Erythroblast (primary cell): ENCODE data around the gene A3GALT2.

Experiments
- GATA1 ChIP-seq: IDR thresholded peaks from 2 replicates; pipeline ENCODE4 v1.6.1; 2011; ENCODE audit warnings: low read depth, mild to moderate bottlenecking, control low read depth, low read length, moderate library complexity
- POLR2A ChIP-seq: IDR thresholded peaks from 2 replicates; pipeline ENCODE4 v1.6.1; 2011; ENCODE audit warnings: mild to moderate bottlenecking, low read length

DNA sequence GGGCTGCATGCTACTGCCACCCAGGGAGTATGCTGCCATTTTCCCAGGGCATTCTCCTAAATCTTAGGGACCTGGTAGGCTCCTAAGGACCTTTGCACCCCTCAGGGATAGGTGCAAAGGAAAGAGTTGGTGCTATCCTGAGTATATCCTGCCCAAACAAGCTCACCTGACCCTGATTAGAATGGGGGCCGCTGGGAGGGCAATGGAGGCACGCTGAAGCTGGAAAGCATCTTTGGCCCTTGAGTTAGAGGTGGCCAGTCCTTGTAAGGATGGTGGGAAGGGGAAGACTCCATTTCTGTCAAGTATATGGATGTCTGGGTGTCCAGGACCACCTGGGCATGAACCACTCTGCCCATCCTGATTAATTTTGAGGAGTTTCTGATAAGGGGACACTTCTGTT is 48.9 kb upstream of the A3GALT2 start:
- TF ChIP-seq POLR2A (no peak), GATA1 (no peak)
